ENCODE results near the gene GALNTL6.

Gene GALNTL6

DNA sequence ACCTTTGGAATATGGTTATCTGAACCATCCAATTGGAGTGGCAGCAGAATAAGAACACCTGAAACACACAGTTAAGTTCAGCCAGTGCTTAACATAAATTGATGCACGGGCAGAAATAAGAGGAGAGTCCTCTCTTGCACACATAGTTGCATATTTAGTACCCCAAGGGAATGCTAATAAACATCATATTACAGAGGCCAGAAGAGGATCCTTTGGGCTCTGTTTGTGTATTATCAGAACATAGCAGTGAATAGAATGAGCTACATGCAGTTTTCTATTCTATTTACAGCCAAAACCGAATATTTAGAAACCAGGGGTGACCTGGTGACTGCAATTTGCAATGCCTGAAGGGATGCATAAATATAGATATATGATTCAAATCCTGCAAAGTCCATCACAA is 1054.6 kb downstream of the GALNTL6 start:
- Histone ChIP-seq H3K79me2 (ENCODE audit: insufficient read depth, low read length) (no peaks in the 10 kb centered on the region), H3F3A (ENCODE audit: low read depth) (no peaks in the 10 kb centered on the region), H3K9me2 (replicated peaks; ENCODE audit: low read depth, low read length) (no peaks in the 10 kb centered on the region), H3K9me3 (ENCODE audit: insufficient read depth, low read depth, low read length) (no peaks in the 10 kb centered on the region), H3K4me1 (ENCODE audit: insufficient read depth, low read length, poor library complexity, severe bottlenecking) (no peaks in the 10 kb centered on the region), H3K27me3 (ENCODE audit: insufficient read depth, low read length, poor library complexity, severe bottlenecking) (no peaks in the 10 kb centered on the region), H2AFZ (ENCODE audit: low read length) (no peak overlapping the region), H3K4me3 (ENCODE audit: low read length, poor library complexity, severe bottlenecking) (no peak overlapping the region), H4K20me1 (ENCODE audit: insufficient read depth, low read length, poor library complexity, severe bottlenecking) (no peaks in the 10 kb centered on the region), H3K9ac (ENCODE audit: low read depth, low read length, poor library complexity, severe bottlenecking) (no peak overlapping the region), H3K4me2 (ENCODE audit: low read depth, low read length, poor library complexity, severe bottlenecking) (no peak overlapping the region), H3K36me3 (ENCODE audit: insufficient read depth, low read length) (no peaks in the 10 kb centered on the region)
- TF ChIP-seq, protein P1, sequence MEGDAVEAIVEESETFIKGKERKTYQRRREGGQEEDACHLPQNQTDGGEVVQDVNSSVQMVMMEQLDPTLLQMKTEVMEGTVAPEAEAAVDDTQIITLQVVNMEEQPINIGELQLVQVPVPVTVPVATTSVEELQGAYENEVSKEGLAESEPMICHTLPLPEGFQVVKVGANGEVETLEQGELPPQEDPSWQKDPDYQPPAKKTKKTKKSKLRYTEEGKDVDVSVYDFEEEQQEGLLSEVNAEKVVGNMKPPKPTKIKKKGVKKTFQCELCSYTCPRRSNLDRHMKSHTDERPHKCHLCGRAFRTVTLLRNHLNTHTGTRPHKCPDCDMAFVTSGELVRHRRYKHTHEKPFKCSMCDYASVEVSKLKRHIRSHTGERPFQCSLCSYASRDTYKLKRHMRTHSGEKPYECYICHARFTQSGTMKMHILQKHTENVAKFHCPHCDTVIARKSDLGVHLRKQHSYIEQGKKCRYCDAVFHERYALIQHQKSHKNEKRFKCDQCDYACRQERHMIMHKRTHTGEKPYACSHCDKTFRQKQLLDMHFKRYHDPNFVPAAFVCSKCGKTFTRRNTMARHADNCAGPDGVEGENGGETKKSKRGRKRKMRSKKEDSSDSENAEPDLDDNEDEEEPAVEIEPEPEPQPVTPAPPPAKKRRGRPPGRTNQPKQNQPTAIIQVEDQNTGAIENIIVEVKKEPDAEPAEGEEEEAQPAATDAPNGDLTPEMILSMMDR (conservative IDR thresholded peaks at IDR 0.05; ENCODE audit: low read length) = no peak
- no peak for TF ChIP-seq EZH2phosphoT487 (IDR thresholded peaks at IDR 0.05; ENCODE audit: borderline replicate concordance)

GRCh38 chr4:172868271-172868670 is 1055.1 kb downstream of the GALNTL6 start:
- H3K9me2 ChIP-seq (replicated peaks; ENCODE audit: low read depth, low read length) = no peaks in the 10 kb centered on the region
- no peak for TF ChIP-seq EZH2phosphoT487 (IDR thresholded peaks at IDR 0.05; ENCODE audit: borderline replicate concordance)
- TF ChIP-seq, protein P1 (conservative IDR thresholded peaks at IDR 0.05; ENCODE audit: low read length) = no peak
- H3K79me2 ChIP-seq (ENCODE audit: insufficient read depth, low read length) = no peaks in the 10 kb centered on the region
- no peak overlapping the region for H3K4me3 ChIP-seq (ENCODE audit: low read length, poor library complexity, severe bottlenecking)
- no peaks in the 10 kb centered on the region for H3F3A ChIP-seq (ENCODE audit: low read depth)
- no peak overlapping the region for H2AFZ ChIP-seq (ENCODE audit: low read length)
- H3K36me3 ChIP-seq (ENCODE audit: insufficient read depth, low read length) = no peaks in the 10 kb centered on the region
- H3K9ac ChIP-seq (ENCODE audit: low read depth, low read length, poor library complexity, severe bottlenecking) = no peak overlapping the region
- no peaks in the 10 kb centered on the region for H3K9me3 ChIP-seq (ENCODE audit: insufficient read depth, low read depth, low read length)
- no peaks in the 10 kb centered on the region for H4K20me1 ChIP-seq (ENCODE audit: insufficient read depth, low read length, poor library complexity, severe bottlenecking)
- H3K27me3 ChIP-seq (ENCODE audit: insufficient read depth, low read length, poor library complexity, severe bottlenecking) = no peaks in the 10 kb centered on the region
- H3K4me2 ChIP-seq (ENCODE audit: low read depth, low read length, poor library complexity, severe bottlenecking) = no peak overlapping the region
- H3K4me1 ChIP-seq (ENCODE audit: insufficient read depth, low read length, poor library complexity, severe bottlenecking) = no peaks in the 10 kb centered on the region

DNA sequence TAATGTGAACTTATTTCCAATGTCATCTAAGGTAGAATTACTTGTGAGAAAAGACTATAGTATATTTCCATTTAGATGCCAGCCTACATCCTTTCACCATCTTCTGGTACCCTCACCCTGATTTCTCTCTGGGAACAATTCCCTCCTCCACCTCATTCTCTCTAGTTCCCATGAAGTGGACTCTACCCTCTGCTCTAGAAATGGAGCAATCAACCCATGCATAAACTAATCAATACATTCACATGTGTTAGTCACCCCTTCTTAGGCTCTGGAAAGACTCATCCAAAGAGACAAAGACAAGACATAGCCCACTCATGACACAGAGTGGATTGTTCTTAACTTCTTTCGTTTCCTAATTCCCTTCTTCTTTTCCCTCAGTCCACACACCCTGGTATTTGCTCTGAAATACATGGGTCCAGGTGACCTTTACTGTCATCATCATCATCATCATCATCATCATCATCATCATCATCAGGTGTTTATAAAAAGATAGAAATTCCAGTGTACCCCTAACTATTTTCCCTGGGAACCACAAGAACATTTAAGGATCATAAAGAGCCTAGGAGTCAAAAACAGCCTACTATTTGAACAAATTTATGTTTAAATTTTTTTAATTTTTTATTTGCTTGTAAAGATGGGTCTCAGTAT is 1056.5 kb downstream of the GALNTL6 start:
- no peaks in the 10 kb centered on the region for H3F3A ChIP-seq (ENCODE audit: low read depth)
- H3K9me3 ChIP-seq (ENCODE audit: insufficient read depth, low read depth, low read length) = no peaks in the 10 kb centered on the region
- H4K20me1 ChIP-seq (ENCODE audit: insufficient read depth, low read length, poor library complexity, severe bottlenecking) = no peaks in the 10 kb centered on the region
- H3K4me1 ChIP-seq (ENCODE audit: insufficient read depth, low read length, poor library complexity, severe bottlenecking) = no peaks in the 10 kb centered on the region
- no peak overlapping the region for H3K4me3 ChIP-seq (ENCODE audit: low read length, poor library complexity, severe bottlenecking)
- no peaks in the 10 kb centered on the region for H3K79me2 ChIP-seq (ENCODE audit: insufficient read depth, low read length)
- no peaks in the 10 kb centered on the region for H3K27me3 ChIP-seq (ENCODE audit: insufficient read depth, low read length, poor library complexity, severe bottlenecking)
- no peaks in the 10 kb centered on the region for H3K36me3 ChIP-seq (ENCODE audit: insufficient read depth, low read length)
- H3K9me2 ChIP-seq (replicated peaks; ENCODE audit: low read depth, low read length) = no peaks in the 10 kb centered on the region
- TF ChIP-seq, protein P1 (conservative IDR thresholded peaks at IDR 0.05; ENCODE audit: low read length) = no peak
- no peak for TF ChIP-seq EZH2phosphoT487 (IDR thresholded peaks at IDR 0.05; ENCODE audit: borderline replicate concordance)
- H3K4me2 ChIP-seq (ENCODE audit: low read depth, low read length, poor library complexity, severe bottlenecking) = no peak overlapping the region
- no peak overlapping the region for H3K9ac ChIP-seq (ENCODE audit: low read depth, low read length, poor library complexity, severe bottlenecking)
- H2AFZ ChIP-seq (ENCODE audit: low read length) = no peak overlapping the region
